Measurements from ENCODE around the gene TRNAU1AP.
"Not testable (repeated sequence)": the region's sequence is repeated elsewhere in the genome, so short reads cannot be mapped to it uniquely, and the experiment has no call there.

TRNAU1AP gene

DNA sequence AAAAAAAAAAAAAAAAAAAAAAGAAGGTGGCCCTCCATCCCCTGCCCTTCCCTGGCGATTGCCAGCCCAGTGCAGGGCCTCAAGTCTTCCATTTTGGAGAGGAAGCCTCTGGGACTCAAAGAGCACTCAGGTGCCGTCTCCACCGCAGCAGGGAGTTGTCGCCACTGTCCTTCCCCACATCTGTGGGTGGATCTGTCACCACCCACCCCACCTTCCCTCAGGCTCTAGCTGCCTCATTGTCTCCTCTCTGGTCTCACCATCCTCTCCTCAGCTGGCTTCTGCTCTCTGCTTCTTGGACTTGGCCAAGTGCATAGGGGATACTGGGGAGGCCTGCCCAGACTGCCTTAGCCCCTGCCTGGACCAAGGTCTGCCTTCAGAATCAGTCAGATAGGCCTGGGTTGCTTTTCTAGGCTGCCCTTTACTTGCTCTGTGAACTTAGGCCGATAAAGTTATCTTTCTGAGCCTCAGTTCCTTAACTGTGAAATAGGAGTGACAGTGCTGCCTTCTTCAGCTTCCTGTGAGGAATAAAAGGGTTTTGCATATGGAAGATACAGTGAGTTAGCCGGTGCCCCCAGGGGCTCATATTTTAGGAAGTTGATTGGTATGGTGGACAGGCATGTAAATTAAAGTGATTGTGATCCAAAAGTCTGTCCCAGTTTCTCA lies 31.3 kb upstream of the TRNAU1AP start:
- no peak for DNase-seq (ENCODE audit: low read depth in 2 of 2)

DNA sequence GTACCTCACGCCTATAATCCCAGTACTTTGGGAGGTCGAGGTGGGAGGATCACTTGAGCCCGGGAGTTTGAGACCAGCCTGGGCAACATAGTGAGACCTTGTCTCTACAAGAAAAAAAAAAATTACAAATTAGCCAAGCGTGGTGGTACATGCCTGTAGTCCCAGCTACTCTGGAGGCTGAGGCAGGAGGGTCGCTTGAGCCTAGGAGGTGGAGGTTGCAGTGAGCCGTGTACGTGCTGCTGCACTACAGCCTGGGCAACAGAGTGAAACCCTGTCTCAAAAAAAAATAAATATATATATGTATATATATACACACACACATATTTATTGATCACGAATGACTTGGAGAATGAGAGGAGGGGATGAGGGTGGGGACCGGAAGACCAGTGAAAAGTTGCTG lies 30.3 kb upstream of the TRNAU1AP start:
- not testable (repeated sequence) for DNase-seq (ENCODE audit: low read depth in 2 of 2)

DNA sequence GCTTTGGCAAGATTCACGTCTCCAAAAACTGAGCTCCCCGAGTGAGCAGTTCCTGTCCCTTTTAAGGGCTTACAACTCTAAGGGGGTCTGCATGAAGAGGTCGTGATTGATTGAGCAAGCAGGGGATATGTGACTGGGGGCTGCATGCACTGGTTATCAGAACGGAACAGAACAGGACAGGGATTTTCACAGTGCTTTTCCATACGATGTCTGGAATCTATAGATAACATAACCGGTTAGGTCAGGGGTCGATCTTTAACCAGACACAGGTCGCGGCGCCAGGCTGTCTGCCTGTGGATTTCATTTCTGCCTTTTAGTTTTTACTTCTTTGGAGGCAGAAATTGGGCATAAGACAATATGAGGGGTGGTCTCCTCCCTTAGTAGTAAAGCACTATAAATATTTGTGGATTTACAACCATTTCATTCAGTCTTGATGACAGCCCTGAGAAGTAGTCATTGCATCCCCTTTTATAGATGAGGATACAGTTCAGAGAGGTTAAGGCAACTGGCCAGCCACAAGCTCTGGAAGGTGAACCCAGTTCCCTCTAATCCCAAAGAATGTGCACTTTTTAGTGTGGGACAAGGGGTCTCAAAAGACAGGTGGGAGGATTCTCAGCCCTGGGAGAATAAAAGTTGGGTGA lies 27.8 kb upstream of the TRNAU1AP start:
- DNase-seq (ENCODE audit: low read depth in 2 of 2) = not testable (repeated sequence)

DNA sequence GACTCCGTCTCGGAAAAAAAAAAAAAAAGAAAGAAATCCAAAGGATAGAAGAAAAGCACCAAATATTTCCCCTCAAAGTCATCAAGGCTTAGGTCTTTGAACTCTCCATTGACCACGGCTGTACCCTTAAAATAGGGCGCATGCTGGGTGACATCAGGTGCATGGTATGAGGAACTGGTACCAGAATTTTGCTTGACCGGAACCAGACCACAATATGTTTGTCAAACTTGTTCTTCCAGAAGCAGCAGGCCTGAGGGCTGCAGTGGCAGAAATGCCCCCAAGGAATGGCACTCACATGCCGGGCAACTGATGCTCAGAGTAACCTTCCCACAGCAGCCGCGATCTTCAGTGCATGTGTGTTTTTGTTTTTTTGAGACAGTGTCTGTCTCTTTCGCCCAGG lies 26.0 kb upstream of the TRNAU1AP start:
- DNase-seq (ENCODE audit: low read depth in 2 of 2) = no peak

- no peak for DNase-seq (ENCODE audit: low read depth in 2 of 2)
Observed at GRCh38 chr1:28530456-28530855, 22.4 kb upstream of the TRNAU1AP start.

GRCh38 chr1:28534671-28535070 lies 18.2 kb upstream of the TRNAU1AP start:
- no peak for DNase-seq (ENCODE audit: low read depth in 2 of 2)

DNA sequence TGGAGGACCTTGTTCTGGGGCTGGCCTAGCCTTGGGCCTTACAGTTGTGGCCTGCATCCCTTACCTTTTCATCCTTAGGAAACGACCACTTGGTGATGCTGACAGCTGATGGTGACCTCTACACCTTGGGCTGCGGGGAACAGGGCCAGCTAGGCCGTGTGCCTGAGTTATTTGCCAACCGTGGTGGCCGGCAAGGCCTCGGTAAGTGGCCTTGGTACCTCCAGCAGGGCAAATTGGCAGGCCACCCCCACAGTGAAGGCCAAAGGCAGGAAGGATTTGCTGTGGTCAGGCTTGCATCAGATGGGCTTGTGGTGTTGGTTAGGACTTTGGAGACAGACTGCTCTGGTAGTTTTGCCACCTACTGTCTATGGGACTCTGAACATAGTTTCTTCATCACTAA lies 17.7 kb upstream of the TRNAU1AP start:
- no peak for DNase-seq (ENCODE audit: low read depth in 2 of 2)

DNA sequence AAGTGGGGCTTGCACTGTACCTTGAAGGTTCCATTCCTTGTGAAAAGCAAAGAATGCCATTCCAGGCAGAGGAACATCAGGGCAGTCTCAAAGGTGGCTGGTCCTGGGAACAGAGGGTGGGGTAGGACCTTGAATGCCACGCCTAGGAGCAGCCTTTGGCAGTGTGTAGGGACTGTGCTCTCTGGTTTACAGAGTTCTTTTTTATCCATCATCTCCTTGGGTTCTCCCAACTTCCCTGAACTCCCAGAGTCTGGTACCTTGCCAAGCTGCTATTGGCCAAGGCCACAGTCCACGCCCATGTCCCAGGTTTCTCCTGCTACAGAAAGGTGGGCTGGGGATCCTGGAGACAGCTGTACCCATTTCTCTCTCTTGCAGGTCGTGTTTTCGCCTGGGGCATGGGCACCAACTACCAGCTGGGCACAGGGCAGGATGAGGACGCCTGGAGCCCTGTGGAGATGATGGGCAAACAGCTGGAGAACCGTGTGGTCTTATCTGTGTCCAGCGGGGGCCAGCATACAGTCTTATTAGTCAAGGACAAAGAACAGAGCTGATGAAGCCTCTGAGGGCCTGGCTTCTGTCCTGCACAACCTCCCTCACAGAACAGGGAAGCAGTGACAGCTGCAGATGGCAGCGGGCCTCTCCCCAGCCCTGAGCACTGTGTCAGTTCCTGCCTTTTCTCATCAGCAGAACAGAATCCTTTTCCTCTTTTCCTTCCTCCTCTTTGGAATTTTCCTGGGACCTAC lies 15.3 kb upstream of the TRNAU1AP start:
- DNase-seq (ENCODE audit: low read depth in 2 of 2) = no peak

DNA sequence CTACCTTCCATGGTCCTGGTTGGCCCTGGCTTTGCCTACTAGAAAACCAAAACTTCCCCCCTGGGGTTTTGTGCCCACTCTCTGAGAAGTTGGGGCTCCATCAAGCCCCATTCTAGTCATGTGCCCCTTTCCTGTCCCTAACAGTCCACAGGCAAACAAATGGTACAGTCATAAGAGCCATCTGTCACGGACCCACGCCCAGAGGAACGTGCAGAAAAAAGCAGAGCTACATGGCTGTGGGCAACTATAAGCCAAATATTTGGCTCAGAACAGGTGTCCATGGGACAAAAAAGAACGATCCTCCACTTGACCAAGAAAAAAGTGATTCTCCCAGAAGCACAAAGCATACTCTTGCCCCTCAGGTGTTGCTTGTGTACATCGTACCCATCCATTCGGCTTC lies 14.6 kb upstream of the TRNAU1AP start:
- no peak for DNase-seq (ENCODE audit: low read depth in 2 of 2)

DNA sequence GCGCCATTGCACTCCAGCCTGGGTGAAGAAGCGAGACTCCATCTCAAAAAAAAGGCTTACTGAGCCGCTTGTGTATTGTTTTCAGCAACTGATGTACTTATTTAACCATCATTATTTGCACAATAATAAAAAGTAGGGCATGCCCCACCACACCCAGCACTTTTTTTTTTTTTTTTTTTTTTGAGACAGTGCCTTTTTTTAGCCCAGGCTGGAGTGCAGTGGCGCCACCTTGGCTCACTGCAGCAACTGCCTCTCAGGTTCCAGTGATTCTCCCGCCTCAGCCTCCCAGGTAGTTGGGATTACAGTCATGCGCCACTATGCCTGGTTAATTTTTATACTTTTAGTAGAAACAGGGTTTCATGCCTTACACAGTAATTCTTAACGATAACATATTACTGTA lies 12.2 kb upstream of the TRNAU1AP start:
- no peak for DNase-seq (ENCODE audit: low read depth in 2 of 2)

GRCh38 chr1:28541414-28542015 lies 11.4 kb upstream of the TRNAU1AP start:
- not testable (repeated sequence) for DNase-seq (ENCODE audit: low read depth in 2 of 2)

GRCh38 chr1:28545246-28545628 lies 7.6 kb upstream of the TRNAU1AP start:
- DNase-seq (ENCODE audit: low read depth in 2 of 2) = no peak

DNA sequence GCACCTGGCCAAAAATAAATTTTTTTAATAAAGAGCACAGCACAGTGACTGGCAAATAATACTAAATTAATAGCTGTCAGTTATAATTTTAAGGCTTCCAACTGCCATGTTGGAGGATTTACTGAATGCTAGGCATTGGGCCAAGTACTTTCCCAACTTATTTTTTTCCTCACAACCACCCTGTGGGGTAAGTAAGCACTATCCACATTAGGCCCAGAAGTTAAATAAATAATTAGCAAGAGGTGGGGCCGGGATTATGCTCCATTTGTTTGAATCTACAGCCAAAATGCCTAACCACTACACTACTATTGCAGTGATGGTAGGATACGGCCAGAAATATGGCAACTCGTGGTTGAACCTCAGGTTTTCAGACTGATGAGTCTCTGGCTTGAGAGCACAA lies 4.6 kb upstream of the TRNAU1AP start:
- DNase-seq (ENCODE audit: low read depth in 2 of 2) = no peak

GRCh38 chr1:28551381-28551780 lies 1.5 kb upstream of the TRNAU1AP start:
- no peak for DNase-seq (ENCODE audit: low read depth in 2 of 2)

GRCh38 chr1:28560886-28561285 lies 8.0 kb downstream of the TRNAU1AP start:
- no peak for DNase-seq (ENCODE audit: low read depth in 2 of 2)

DNA sequence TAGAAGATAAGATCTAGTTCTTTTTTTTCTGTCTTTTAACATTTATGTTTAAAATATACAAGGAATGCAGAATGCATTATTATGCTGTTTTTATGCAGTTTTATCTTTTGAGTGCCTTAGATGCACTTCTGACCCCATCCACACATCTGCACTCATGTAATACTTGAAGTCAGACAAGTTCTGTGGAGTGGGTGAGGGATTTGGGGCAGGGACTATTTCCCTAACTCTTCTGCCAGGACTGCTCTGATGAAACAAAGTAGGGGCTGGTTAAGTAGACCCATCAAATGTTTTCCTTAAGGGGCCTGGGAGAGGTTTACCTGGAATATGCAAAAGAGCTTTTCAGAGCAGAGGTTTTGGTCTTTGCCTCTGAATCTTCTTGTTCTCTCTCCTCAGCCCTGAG lies 11.4 kb downstream of the TRNAU1AP start:
- no peak for DNase-seq (ENCODE audit: low read depth in 2 of 2)

GRCh38 chr1:28565040-28565439 lies 12.2 kb downstream of the TRNAU1AP start:
- no peak for DNase-seq (ENCODE audit: low read depth in 2 of 2)

GRCh38 chr1:28565726-28566125 lies 12.8 kb downstream of the TRNAU1AP start:
- DNase-seq (ENCODE audit: low read depth in 2 of 2) = no peak

GRCh38 chr1:28566931-28567330 lies 14.0 kb downstream of the TRNAU1AP start:
- DNase-seq (ENCODE audit: low read depth in 2 of 2) = no peak

DNA sequence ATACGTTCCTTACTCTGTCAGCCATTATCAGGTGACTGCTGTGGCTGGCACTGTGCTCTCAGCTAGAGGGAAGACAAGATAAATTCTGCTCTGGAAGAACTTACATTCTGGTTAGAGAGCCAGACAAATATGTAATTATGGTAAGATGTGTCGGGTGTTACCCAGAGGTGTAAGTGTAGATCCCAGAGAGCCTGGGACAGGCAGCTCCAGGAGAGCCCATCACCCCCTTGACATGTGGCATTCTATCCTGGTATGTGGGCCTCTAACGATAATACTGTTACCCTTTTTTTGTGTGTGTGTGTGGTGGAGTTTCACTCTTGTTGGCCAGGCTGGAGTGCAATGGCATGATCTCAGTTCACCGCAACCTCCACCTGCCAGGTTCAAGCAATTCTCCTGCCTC lies 19.0 kb downstream of the TRNAU1AP start:
- DNase-seq (ENCODE audit: low read depth in 2 of 2) = no peak

GRCh38 chr1:28572891-28573290 lies 20.0 kb downstream of the TRNAU1AP start:
- not testable (repeated sequence) for DNase-seq (ENCODE audit: low read depth in 2 of 2)

GRCh38 chr1:28573564-28573963 lies 20.7 kb downstream of the TRNAU1AP start:
- no peak for DNase-seq (ENCODE audit: low read depth in 2 of 2)

Measured in fibroblast of skin of left quadriceps (primary cell).